PC-9 (cell line): Measurements from ENCODE around the gene TMCC1. TPM values are rescaled to one million over a fixed set of nuclear protein-coding genes. Genes with fewer than 3 reads are reported as not detected.

Source experiments
- BruUV-seq: library from RNA; stranded (reverse); fragments of 400-500 nt; replicated peaks from 2 replicates; lab custom pipeline; 2021; lab: Mats Ljungman, UMichigan
- CTCF ChIA-PET: fragments of 300-600 bp; sonication (Branson Sonifier 250); formaldehyde crosslinking; loops from one replicate; lab custom pipeline; 2022; ENCODE audit warnings: antibody characterized with exemption; lab: Charles Lee
- POLR2A ChIA-PET: fragments of 300-600 bp; sonication (Branson Sonifier 250); formaldehyde crosslinking; loops from one replicate; lab custom pipeline; 2022; ENCODE audit warnings: antibody characterized with exemption; ENCODE audit not compliant: unreplicated experiment; lab: Charles Lee
- DNase-seq, 2 experiments: peaks; one replicate each; pipeline versions ENCODE4 v3.0.0 to v3.0.0-alpha.2; 2015 to 2022; ENCODE audit warnings: mixed read lengths in 1 of 2
- H2AFZ ChIP-seq: fragments of 200-600 bp; sonication (generic); 2 replicates; pipeline ENCODE4 v1.8.1; 2017; ENCODE audit warnings: antibody characterized with exemption
- H3F3A ChIP-seq: fragments of 200-600 bp; sonication (generic); 2 replicates; pipeline ENCODE4 v1.8.1; 2017; ENCODE audit warnings: antibody characterized with exemption, mild to moderate bottlenecking, low read depth; ENCODE audit not compliant: insufficient read depth
- H3K27ac ChIP-seq: fragments of 200-600 bp; sonication (generic); 2 replicates; pipeline ENCODE4 v1.6.1; 2016; ENCODE audit warnings: mixed run types
- H3K27me3 ChIP-seq: fragments of 200-600 bp; sonication (generic); 2 replicates; pipeline ENCODE4 v1.6.1; 2016; ENCODE audit warnings: low read depth, mixed run types; ENCODE audit not compliant: insufficient read depth
- H3K36me3 ChIP-seq: fragments of 200-600 bp; sonication (generic); 2 replicates; pipeline ENCODE4 v1.6.1; 2016; ENCODE audit warnings: low read depth, mixed run types
- H3K4me1 ChIP-seq: fragments of 200-600 bp; sonication (generic); replicated peaks from 2 replicates; pipeline ENCODE4 v1.6.1; 2016; ENCODE audit warnings: mixed run types; ENCODE audit not compliant: insufficient read depth
- H3K4me2 ChIP-seq: fragments of 200-600 bp; sonication (generic); 2 replicates; pipeline ENCODE4 v1.6.1; 2017; ENCODE audit warnings: mixed run types
- H3K4me3 ChIP-seq: fragments of 200-600 bp; sonication (generic); 2 replicates; pipeline ENCODE4 v1.6.1; 2016; ENCODE audit warnings: mixed run types
- H3K79me2 ChIP-seq: fragments of 200-600 bp; sonication (generic); 2 replicates; pipeline ENCODE4 v1.6.1; 2017; ENCODE audit warnings: low read depth, mixed run types
- H3K9me2 ChIP-seq: fragments of 200-600 bp; sonication (generic); 2 replicates; pipeline ENCODE4 v1.8.1; 2017; ENCODE audit warnings: mild to moderate bottlenecking; ENCODE audit not compliant: insufficient read depth
- H3K9me3 ChIP-seq: fragments of 200-600 bp; sonication (generic); 2 replicates; pipeline ENCODE4 v1.8.1; 2016; ENCODE audit warnings: low read depth; ENCODE audit not compliant: insufficient read depth
- H4K20me1 ChIP-seq: fragments of 200-600 bp; sonication (generic); 2 replicates; pipeline ENCODE4 v1.8.1; 2017; ENCODE audit not compliant: insufficient read depth
- CTCF ChIP-seq: fragments of 200-600 bp; sonication (generic); conservative IDR thresholded peaks from 2 replicates; pipeline ENCODE4 v1.6.1; 2017; ENCODE audit warnings: mixed run types, antibody characterized with exemption, mild to moderate bottlenecking, moderate library complexity
- EZH2 ChIP-seq: fragments of 200-600 bp; sonication (generic); IDR thresholded peaks from 2 replicates; pipeline ENCODE4 v1.8.0; 2017; ENCODE audit warnings: antibody characterized with exemption, low read depth
- intact Hi-C: fragments of 100-400 bp; cut with micrococcal nuclease; formaldehyde crosslinking; loops from one replicate; pipeline ENCODE4 v1.10.0; 2022; ENCODE audit not compliant: unreplicated experiment
- total RNA-seq: library from RNA; stranded (reverse); gene quantifications from 2 replicates; pipeline ENCODE4 v1.2.3, GENCODE V29; 2021

Gene TMCC1
- total RNA-seq, 1 experiment from 2014 or later = 41.4 TPM

- Histone ChIP-seq H3K4me1 (peaks cover 47% of the 10 kb centered on the region), H2AFZ (no peak overlapping the region), H3K27me3 (no peaks in the 10 kb centered on the region), H3K4me2 (peak overlapping the region; percentile 65), H3F3A (peaks cover 25% of the 10 kb centered on the region), H4K20me1 (no peaks in the 10 kb centered on the region), H3K79me2 (peaks cover 17% of the 10 kb centered on the region), H3K27ac (peak overlapping the region; percentile 80), H3K4me3 (no peak overlapping the region), H3K36me3 (0 out of 2 replicates have a peak, but pooled peaks cover 3% of the 10 kb centered on the region), H3K9me3 (no peaks in the 10 kb centered on the region), H3K9me2 (no peaks in the 10 kb centered on the region)
- peak; percentile 65 to 97 for DNase-seq
- TF ChIP-seq CTCF (peak; percentile 82), EZH2 (no peak)
- POLR2A ChIA-PET = interaction anchor here (0.5 to 0.7 kb wide), 3 partner anchors 26 to 701 kb away, joined by 3 to 19 read pairs (median 5); no protein-coding TSS in a partner anchor
- CTCF ChIA-PET = interaction anchor here (0.5 to 1.5 kb wide), 10 partner anchors 29 to 577 kb away, joined by 3 to 23 read pairs (median 4); no protein-coding TSS in a partner anchor
- no TSS peak for BruUV-seq
- intact Hi-C loops = loop anchor here (1.0 to 5.0 kb wide), 10 partner anchors 34 to 502 kb away; no protein-coding TSS in a partner anchor
Observed at GRCh38 chr3:129829640-129830039, 63.9 kb downstream of the TMCC1 start.

- Histone ChIP-seq H3K9me3 (no peaks in the 10 kb centered on the region), H3K4me3 (no peak overlapping the region), H3K36me3 (peaks cover 7% of the 10 kb centered on the region; the same call in 1 of the 2 replicates), H3K79me2 (peaks cover 29% of the 10 kb centered on the region), H3K27ac (no peak overlapping the region), H3F3A (peaks cover 29% of the 10 kb centered on the region), H3K4me1 (peaks cover 54% of the 10 kb centered on the region), H3K27me3 (no peaks in the 10 kb centered on the region), H4K20me1 (no peaks in the 10 kb centered on the region), H2AFZ (no peak overlapping the region), H3K4me2 (no peak overlapping the region), H3K9me2 (no peaks in the 10 kb centered on the region)
- DNase-seq = no peak
- TF ChIP-seq CTCF (no peak), EZH2 (no peak)
- ChIA-PET POLR2A (no interaction called here), CTCF (no interaction called here)
- intact Hi-C loops = loop anchor here (5.0 kb wide), 2 partner anchors 175 to 500 kb away; no protein-coding TSS in a partner anchor
- BruUV-seq = no TSS peak
Observed at GRCh38 chr3:129827765-129828164, 65.7 kb downstream of the TMCC1 start.

GRCh38 chr3:129824926-129825541, 68.5 kb downstream of the TMCC1 start:
- BruUV-seq = no TSS peak

More at GRCh38 chr3:129824926-129825541, 68.5 kb downstream of the TMCC1 start:
- ChIA-PET CTCF (interaction anchor here (0.6 to 1.1 kb wide), 4 partner anchors 28 to 175 kb away, joined by 3 to 6 read pairs (median 4); no protein-coding TSS in a partner anchor), POLR2A (no interaction called here)
- no peaks in the 10 kb centered on the region for H4K20me1 ChIP-seq
- peaks cover 9% of the 10 kb centered on the region; the same call in 1 of the 2 replicates for H3K36me3 ChIP-seq
- no peak overlapping the region for H3K4me3 ChIP-seq
- H3K27ac ChIP-seq = no peak overlapping the region
- H3K4me1 ChIP-seq = peaks cover 32% of the 10 kb centered on the region
- no peak overlapping the region for H2AFZ ChIP-seq
- TF ChIP-seq CTCF = peak; percentile 87
- no peak for TF ChIP-seq EZH2
- no peaks in the 10 kb centered on the region for H3K9me2 ChIP-seq
- no peaks in the 10 kb centered on the region for H3K27me3 ChIP-seq
- H3K4me2 ChIP-seq = 0 out of 2 replicates have a peak overlapping the region, but pooled peaks have one; percentile 14
- DNase-seq = peak; percentile 39 to 52
- H3F3A ChIP-seq = peaks cover 18% of the 10 kb centered on the region
- intact Hi-C loops = loop anchor here (1.0 to 5.0 kb wide), 5 partner anchors 175 to 498 kb away; no protein-coding TSS in a partner anchor
- H3K79me2 ChIP-seq = peaks cover 23% of the 10 kb centered on the region
- no peaks in the 10 kb centered on the region for H3K9me3 ChIP-seq
